ENCODE measurements around the gene HIVEP3. TPM values are rescaled to one million over a fixed set of nuclear protein-coding genes. Genes with fewer than 3 reads are reported as not detected.
A peak's percentile ranks its signal among the peaks of the same experiment; 100 is the strongest.
"Not testable (repeated sequence)": the region's sequence is repeated elsewhere in the genome, so short reads cannot be mapped to it uniquely, and the experiment has no call there.

The HIVEP3 gene
- total RNA-seq, 2 experiments from 2014 or later = 18.6 to 20.4 TPM

GRCh38 chr1:41950820-41951219 is 32.1 kb upstream of the HIVEP3 start:
- H3K27me3 Mint-ChIP-seq = no peaks in the 10 kb centered on the region
- ChIA-PET POLR2A (interaction anchor here (0.6 to 1.2 kb wide), 2 partner anchors 14 to 100 kb away, joined by 3 read pairs; no protein-coding TSS in a partner anchor), CTCF (interaction anchor here (0.8 to 1.0 kb wide), 2 partner anchors 59 to 88 kb away, joined by 3 read pairs; no protein-coding TSS in a partner anchor)
- TF ChIP-seq, protein P1, sequence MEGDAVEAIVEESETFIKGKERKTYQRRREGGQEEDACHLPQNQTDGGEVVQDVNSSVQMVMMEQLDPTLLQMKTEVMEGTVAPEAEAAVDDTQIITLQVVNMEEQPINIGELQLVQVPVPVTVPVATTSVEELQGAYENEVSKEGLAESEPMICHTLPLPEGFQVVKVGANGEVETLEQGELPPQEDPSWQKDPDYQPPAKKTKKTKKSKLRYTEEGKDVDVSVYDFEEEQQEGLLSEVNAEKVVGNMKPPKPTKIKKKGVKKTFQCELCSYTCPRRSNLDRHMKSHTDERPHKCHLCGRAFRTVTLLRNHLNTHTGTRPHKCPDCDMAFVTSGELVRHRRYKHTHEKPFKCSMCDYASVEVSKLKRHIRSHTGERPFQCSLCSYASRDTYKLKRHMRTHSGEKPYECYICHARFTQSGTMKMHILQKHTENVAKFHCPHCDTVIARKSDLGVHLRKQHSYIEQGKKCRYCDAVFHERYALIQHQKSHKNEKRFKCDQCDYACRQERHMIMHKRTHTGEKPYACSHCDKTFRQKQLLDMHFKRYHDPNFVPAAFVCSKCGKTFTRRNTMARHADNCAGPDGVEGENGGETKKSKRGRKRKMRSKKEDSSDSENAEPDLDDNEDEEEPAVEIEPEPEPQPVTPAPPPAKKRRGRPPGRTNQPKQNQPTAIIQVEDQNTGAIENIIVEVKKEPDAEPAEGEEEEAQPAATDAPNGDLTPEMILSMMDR (IDR thresholded peaks at IDR 0.05) = no peak
- intact Hi-C loops (cut with micrococcal nuclease) = no loop called here
- H3K36me3 Mint-ChIP-seq (ENCODE audit: low read depth) = peaks cover 22% of the 10 kb centered on the region
- H3K4me3 Mint-ChIP-seq = no peak overlapping the region
- H3K27ac Mint-ChIP-seq = peak overlapping the region; percentile 70
- peak; percentile 50 for DNase-seq
- H3K9me3 Mint-ChIP-seq = peaks cover 34% of the 10 kb centered on the region
- ATAC-seq = peak; percentile 60
- peaks cover 42% of the 10 kb centered on the region for H3K4me1 Mint-ChIP-seq (ENCODE audit: low read depth)

- intact Hi-C loops (cut with micrococcal nuclease); H3K4me3 Mint-ChIP-seq; ATAC-seq; H3K27ac Mint-ChIP-seq; H3K27me3 Mint-ChIP-seq; POLR2A ChIA-PET; CTCF ChIA-PET; DNase-seq: not testable (repeated sequence)
- Mint-ChIP-seq H3K4me1 (ENCODE audit: low read depth) (peaks cover 18% of the 10 kb centered on the region), H3K9me3 (peaks cover 26% of the 10 kb centered on the region), H3K36me3 (ENCODE audit: low read depth) (peaks cover 12% of the 10 kb centered on the region)
Observed at GRCh38 chr1:41945946-41946345, 27.2 kb upstream of the HIVEP3 start.

DNA sequence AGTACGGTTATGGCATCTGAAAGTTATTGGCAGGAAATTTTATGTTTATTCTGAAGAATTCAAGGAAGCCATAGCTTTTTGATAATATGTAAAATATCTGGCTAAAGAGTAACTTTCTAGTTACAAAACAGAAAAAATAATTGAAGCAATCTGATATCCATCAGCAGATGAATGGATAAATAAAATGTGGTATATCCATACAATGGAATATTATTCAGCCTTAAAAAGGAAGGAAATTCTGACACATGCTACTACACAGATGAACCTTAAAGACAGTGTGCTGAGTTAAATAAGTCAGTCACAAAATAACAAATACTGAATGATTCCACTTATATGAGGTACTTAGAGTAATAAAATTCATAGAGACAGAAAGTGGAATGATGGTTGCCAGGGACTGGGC is 25.0 kb upstream of the HIVEP3 start:
- Mint-ChIP-seq H3K36me3 (ENCODE audit: low read depth) (peaks cover 2% of the 10 kb centered on the region), H3K27ac (no peak overlapping the region), H3K4me1 (ENCODE audit: low read depth) (peaks cover 2% of the 10 kb centered on the region), H3K9me3 (peaks cover 11% of the 10 kb centered on the region), H3K4me3 (no peak overlapping the region), H3K27me3 (no peaks in the 10 kb centered on the region)
- DNase-seq = no peak
- intact Hi-C loops (cut with micrococcal nuclease) = no loop called here
- POLR2A ChIA-PET = no interaction called here
- CTCF ChIA-PET = no interaction called here
- TF ChIP-seq, protein P1 (IDR thresholded peaks at IDR 0.05) = no peak
- no peak for ATAC-seq

- ChIA-PET POLR2A (no interaction called here), CTCF (no interaction called here)
- intact Hi-C loops (cut with micrococcal nuclease) = no loop called here
- Mint-ChIP-seq H3K9me3 (peaks cover 8% of the 10 kb centered on the region), H3K27me3 (no peaks in the 10 kb centered on the region), H3K36me3 (ENCODE audit: low read depth) (peaks cover 2% of the 10 kb centered on the region), H3K27ac (no peak overlapping the region), H3K4me3 (no peak overlapping the region), H3K4me1 (ENCODE audit: low read depth) (no peaks in the 10 kb centered on the region)
- TF ChIP-seq, protein P1 (IDR thresholded peaks at IDR 0.05) = no peak
- ATAC-seq (no peak), DNase-seq (no peak)
Observed at GRCh38 chr1:41942278-41942677, 23.6 kb upstream of the HIVEP3 start.

DNA sequence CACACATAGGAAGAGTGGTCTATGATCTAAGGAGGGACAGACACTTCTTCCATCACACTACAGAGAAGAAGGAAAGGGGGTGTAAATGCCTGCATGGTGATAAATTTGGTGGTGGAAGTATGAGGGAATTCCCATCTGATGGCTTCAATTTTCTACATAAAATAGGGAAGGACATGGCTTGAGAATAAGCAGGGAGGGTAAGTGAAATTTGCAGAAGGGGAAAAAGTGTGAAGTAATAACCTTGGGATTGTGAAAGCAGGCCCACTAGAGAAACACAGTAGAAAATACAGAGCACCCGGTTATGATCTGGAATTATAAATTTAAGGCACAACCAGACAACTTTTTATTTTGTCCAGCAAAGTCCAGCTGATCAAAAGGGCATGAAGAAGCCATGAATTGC is 22.7 kb upstream of the HIVEP3 start:
- H3K36me3 Mint-ChIP-seq (ENCODE audit: low read depth) = peaks cover 2% of the 10 kb centered on the region
- H3K4me1 Mint-ChIP-seq (ENCODE audit: low read depth) = no peaks in the 10 kb centered on the region
- ATAC-seq = no peak
- intact Hi-C loops (cut with micrococcal nuclease) = no loop called here
- no peak overlapping the region for H3K27ac Mint-ChIP-seq
- peaks cover 8% of the 10 kb centered on the region for H3K9me3 Mint-ChIP-seq
- H3K27me3 Mint-ChIP-seq = no peaks in the 10 kb centered on the region
- no peak for DNase-seq
- no peak overlapping the region for H3K4me3 Mint-ChIP-seq
- ChIA-PET CTCF (no interaction called here), POLR2A (no interaction called here)
- TF ChIP-seq, protein P1 (IDR thresholded peaks at IDR 0.05) = no peak

DNA sequence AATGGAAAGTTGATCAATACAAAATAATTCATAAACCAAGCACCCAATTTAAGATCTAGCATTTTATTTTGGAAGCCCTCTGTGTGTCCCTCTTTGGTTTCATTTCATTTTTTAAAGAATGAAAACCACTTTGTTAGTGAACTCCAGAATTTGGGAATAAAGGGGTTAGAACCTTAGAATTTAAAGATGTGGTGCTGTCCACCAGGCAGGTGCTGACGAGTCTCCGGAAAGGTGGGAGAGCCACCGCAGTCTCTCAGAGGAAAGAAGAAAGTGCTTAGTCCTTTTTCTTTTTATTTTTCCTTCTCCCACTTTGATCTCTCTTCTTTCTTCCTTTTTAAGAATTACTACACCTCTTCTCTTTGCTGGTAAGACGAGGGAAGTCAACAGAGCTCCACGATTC is 20.5 kb upstream of the HIVEP3 start:
- no peaks in the 10 kb centered on the region for H3K27me3 Mint-ChIP-seq

More for the DNA sequence above, 20.5 kb upstream of the HIVEP3 start:
- ATAC-seq = no peak
- Mint-ChIP-seq H3K36me3 (ENCODE audit: low read depth) (peaks cover 2% of the 10 kb centered on the region), H3K4me3 (no peak overlapping the region), H3K9me3 (peaks cover 7% of the 10 kb centered on the region), H3K27ac (no peak overlapping the region), H3K4me1 (ENCODE audit: low read depth) (peaks cover 9% of the 10 kb centered on the region)
- TF ChIP-seq, protein P1 (IDR thresholded peaks at IDR 0.05) = no peak
- intact Hi-C loops (cut with micrococcal nuclease) = no loop called here
- POLR2A ChIA-PET = no interaction called here
- no peak for DNase-seq
- CTCF ChIA-PET = no interaction called here
